Measurements from ENCODE around the gene SLC23A2. TPM values are rescaled to one million over a fixed set of nuclear protein-coding genes. Genes with fewer than 3 reads are reported as not detected.

SLC23A2 gene
- total and polyA plus RNA-seq, 4 donors = 54.6 to 67.8 (median 59.4) TPM

DNA sequence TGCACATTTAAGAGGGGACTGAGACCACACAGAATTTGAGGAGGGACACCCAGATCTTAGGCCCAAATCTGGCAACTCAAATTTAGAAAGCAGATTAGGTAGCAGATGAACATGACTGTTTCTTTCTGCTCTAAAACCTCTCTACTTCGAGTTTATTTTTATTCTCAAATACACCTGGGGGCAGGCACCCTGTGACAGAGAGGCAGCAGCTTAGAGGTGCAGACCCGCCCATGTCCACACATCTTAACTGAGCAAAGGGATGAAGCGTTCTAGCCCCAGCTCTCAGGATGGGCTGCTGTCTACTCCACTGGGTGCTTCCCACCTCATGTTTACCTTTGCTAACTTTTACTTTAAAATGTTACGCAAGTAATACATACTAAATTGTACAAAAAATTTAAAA lies 125.0 kb downstream of the SLC23A2 start:
- H3K4me1 ChIP-seq (ENCODE audit: control insufficient read depth, insufficient read depth, low read length) = peaks cover 16% of the 10 kb centered on the region
- no peaks in the 10 kb centered on the region for H3K9me3 ChIP-seq (ENCODE audit: control insufficient read depth, insufficient read depth, low read length)
- WGBS (ENCODE audit: insufficient coverage) = 90% methylated on average over 2 of the region's 4 CpGs
- no peak overlapping the region for H3K27ac ChIP-seq (ENCODE audit: low read depth, low read length)
- no peak for DNase-seq (ENCODE audit: low read depth in 4 of 6, low spot score in 6 of 6)
- no peaks in the 10 kb centered on the region for H3K27me3 ChIP-seq (ENCODE audit: control insufficient read depth, insufficient read depth, low read length)
- peaks cover 28% of the 10 kb centered on the region for H3K36me3 ChIP-seq (ENCODE audit: control insufficient read depth, insufficient read depth, low read length)
- no peak overlapping the region for H3K4me3 ChIP-seq (ENCODE audit: low read depth, low read length)

DNA sequence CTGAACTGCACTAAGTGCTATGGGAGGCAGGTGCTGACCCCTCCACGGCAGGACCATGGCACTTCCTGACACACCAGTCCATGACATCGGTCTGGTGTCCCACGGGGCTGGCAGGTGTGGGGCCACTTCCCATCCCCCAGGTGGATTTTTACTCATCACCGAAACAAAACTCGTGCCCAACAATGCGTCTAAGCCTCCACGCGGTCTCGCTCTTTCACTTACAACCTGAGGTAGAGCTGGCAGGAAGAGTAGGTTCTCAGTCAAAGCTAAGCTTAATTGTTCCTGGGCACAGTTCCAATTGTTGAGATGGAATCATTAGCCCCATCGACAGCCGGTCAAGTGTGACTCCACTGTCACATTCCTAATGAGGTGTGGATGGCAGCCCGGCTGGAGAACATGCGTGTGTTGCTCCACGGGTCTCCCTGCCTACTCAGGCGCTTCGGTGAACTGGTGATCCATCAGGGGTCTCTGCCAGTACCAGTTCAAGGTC lies 125.7 kb downstream of the SLC23A2 start:
- 69% methylated on average over 11 of the region's 16 CpGs for WGBS (ENCODE audit: insufficient coverage)
- Histone ChIP-seq H3K9me3 (ENCODE audit: control insufficient read depth, insufficient read depth, low read length) (no peaks in the 10 kb centered on the region), H3K36me3 (ENCODE audit: control insufficient read depth, insufficient read depth, low read length) (peaks cover 27% of the 10 kb centered on the region), H3K27ac (ENCODE audit: low read depth, low read length) (no peak overlapping the region), H3K27me3 (ENCODE audit: control insufficient read depth, insufficient read depth, low read length) (no peaks in the 10 kb centered on the region), H3K4me1 (ENCODE audit: control insufficient read depth, insufficient read depth, low read length) (peaks cover 14% of the 10 kb centered on the region), H3K4me3 (ENCODE audit: low read depth, low read length) (no peak overlapping the region)
- peak in 2 of 6 donors; percentile 83 to 85 for DNase-seq (ENCODE audit: low read depth in 4 of 6, low spot score in 6 of 6)

DNA sequence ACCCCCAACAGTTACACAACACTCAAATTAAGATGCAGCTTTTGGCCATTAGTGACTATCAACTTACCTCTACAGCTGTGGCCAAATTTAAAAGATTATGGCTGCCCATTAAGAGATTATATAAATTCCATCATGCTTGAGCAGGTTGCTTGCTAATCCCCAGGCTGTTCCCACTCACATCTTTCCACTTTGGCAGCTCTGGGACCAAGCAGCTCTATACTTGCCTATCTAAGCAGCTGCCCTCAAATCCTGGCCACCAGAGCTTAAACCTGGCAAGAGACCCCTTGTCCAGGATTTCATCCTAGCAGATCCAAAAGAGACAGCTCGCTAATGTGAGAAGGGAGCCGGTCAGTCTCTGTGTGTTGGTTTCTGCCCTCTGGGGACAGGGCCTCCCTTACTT lies 127.9 kb downstream of the SLC23A2 start:
- no peak overlapping the region for H3K27ac ChIP-seq (ENCODE audit: low read depth, low read length)
- no peak for DNase-seq (ENCODE audit: low read depth in 4 of 6, low spot score in 6 of 6)
- peaks cover 7% of the 10 kb centered on the region for H3K4me1 ChIP-seq (ENCODE audit: control insufficient read depth, insufficient read depth, low read length)
- H3K27me3 ChIP-seq (ENCODE audit: control insufficient read depth, insufficient read depth, low read length) = no peaks in the 10 kb centered on the region
- H3K36me3 ChIP-seq (ENCODE audit: control insufficient read depth, insufficient read depth, low read length) = peaks cover 33% of the 10 kb centered on the region
- 80% methylated on average over 2 of the region's 2 CpGs for WGBS (ENCODE audit: insufficient coverage)
- H3K9me3 ChIP-seq (ENCODE audit: control insufficient read depth, insufficient read depth, low read length) = no peaks in the 10 kb centered on the region
- H3K4me3 ChIP-seq (ENCODE audit: low read depth, low read length) = no peak overlapping the region

DNA sequence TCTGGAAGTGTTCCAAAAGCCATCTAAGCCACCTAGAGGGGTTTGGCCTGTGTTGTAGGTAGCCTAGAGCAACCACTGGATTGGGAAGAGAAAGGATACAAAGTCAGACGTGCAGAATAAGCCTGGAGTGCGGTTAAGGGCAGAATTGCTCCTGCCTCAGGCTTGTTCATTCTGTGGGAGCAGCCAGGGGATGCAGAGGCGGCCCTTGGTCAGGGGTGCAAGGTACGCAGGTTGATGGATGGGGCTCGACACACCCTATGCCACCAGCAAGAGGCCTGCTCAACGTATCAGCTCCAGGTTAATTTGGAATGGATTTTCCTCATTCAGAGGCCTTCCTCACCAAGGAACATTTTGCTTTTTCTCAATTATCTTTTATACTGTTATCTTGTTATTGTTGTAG lies 129.8 kb downstream of the SLC23A2 start:
- no peak for DNase-seq (ENCODE audit: low read depth in 4 of 6, low spot score in 6 of 6)
- Histone ChIP-seq H3K9me3 (ENCODE audit: control insufficient read depth, insufficient read depth, low read length) (no peaks in the 10 kb centered on the region), H3K27ac (ENCODE audit: low read depth, low read length) (no peak overlapping the region), H3K36me3 (ENCODE audit: control insufficient read depth, insufficient read depth, low read length) (peaks cover 40% of the 10 kb centered on the region), H3K4me1 (ENCODE audit: control insufficient read depth, insufficient read depth, low read length) (peaks cover 7% of the 10 kb centered on the region), H3K4me3 (ENCODE audit: low read depth, low read length) (no peak overlapping the region), H3K27me3 (ENCODE audit: control insufficient read depth, insufficient read depth, low read length) (no peaks in the 10 kb centered on the region)
- WGBS (ENCODE audit: insufficient coverage) = 92% methylated on average over 4 of the region's 6 CpGs

DNA sequence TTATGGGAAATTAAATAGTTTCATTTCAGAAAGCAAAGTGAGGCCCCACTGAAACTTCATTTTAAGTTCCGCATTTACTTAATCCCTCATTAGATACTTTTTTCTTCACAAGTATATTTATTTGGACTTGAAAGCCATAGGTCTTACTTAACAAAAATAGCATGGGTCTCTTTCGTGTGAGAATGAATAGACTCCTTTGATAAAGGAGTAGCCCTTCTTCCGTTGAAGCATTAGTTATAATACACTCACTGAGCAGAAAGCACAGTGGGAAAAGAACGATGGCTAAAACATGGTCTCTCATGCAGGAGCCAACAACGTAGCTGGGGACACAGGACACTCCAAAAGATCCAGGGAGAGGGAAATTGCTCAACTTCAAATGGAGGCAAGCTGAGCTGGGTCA lies 130.4 kb downstream of the SLC23A2 start:
- no peak overlapping the region for H3K27ac ChIP-seq (ENCODE audit: low read depth, low read length)
- no peaks in the 10 kb centered on the region for H3K9me3 ChIP-seq (ENCODE audit: control insufficient read depth, insufficient read depth, low read length)
- DNase-seq (ENCODE audit: low read depth in 4 of 6, low spot score in 6 of 6) = peak in 1 of 6 donors; percentile 10
- peaks cover 43% of the 10 kb centered on the region for H3K36me3 ChIP-seq (ENCODE audit: control insufficient read depth, insufficient read depth, low read length)
- no peak overlapping the region for H3K4me3 ChIP-seq (ENCODE audit: low read depth, low read length)
- WGBS (ENCODE audit: insufficient coverage) = 46% methylated on average over 2 of the region's 5 CpGs
- peaks cover 7% of the 10 kb centered on the region for H3K4me1 ChIP-seq (ENCODE audit: control insufficient read depth, insufficient read depth, low read length)
- H3K27me3 ChIP-seq (ENCODE audit: control insufficient read depth, insufficient read depth, low read length) = no peaks in the 10 kb centered on the region

DNA sequence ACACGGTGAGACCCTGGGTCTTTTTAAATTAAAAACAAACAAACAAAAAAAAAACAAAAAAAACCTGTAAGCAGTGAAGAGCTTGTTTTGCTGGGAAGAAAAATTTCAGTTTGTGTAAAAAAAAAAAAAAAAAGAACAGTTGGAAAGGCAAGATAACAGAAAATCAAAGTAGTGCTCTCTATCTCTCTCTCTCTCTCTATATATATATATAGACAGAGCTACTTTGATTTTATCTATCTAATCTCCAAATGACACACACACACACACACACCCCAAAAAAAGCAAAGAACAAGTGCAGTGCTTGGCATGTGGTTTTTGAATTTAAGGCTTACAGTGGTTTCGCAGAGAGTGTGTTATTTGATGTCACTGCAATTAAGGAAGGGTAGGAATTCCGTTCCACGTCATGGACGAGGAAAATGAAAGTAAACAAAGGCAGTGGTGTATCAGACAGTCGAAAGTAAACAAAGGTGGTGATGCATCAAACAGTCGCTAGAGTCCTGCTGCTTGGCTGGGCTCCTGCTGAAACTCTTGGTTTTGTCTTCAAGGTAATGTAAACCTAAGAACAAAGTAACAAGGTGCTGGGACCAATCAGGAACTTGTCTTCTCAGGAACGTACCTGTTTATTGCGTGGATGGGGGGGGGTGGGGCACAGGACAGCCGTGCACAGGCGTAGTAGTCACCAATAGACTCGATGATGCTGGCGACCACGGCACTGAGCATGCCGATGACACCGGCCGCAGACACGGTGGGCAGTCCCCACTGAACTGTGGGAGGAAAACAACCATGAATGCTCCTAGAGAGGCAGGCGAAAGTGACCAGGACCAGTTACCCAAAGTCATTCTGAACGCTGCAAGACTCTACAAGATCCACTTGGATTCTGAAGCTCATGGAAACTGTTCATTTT lies 131.8 kb downstream of the SLC23A2 start:
- no peak overlapping the region for H3K4me3 ChIP-seq (ENCODE audit: low read depth, low read length)
- no peak for DNase-seq (ENCODE audit: low read depth in 4 of 6, low spot score in 6 of 6)
- WGBS (ENCODE audit: insufficient coverage) = 86% methylated on average over 19 of the region's 20 CpGs
- no peaks in the 10 kb centered on the region for H3K4me1 ChIP-seq (ENCODE audit: control insufficient read depth, insufficient read depth, low read length)
- H3K36me3 ChIP-seq (ENCODE audit: control insufficient read depth, insufficient read depth, low read length) = peaks cover 44% of the 10 kb centered on the region
- H3K9me3 ChIP-seq (ENCODE audit: control insufficient read depth, insufficient read depth, low read length) = no peaks in the 10 kb centered on the region
- H3K27ac ChIP-seq (ENCODE audit: low read depth, low read length) = no peak overlapping the region
- H3K27me3 ChIP-seq (ENCODE audit: control insufficient read depth, insufficient read depth, low read length) = no peaks in the 10 kb centered on the region

DNA sequence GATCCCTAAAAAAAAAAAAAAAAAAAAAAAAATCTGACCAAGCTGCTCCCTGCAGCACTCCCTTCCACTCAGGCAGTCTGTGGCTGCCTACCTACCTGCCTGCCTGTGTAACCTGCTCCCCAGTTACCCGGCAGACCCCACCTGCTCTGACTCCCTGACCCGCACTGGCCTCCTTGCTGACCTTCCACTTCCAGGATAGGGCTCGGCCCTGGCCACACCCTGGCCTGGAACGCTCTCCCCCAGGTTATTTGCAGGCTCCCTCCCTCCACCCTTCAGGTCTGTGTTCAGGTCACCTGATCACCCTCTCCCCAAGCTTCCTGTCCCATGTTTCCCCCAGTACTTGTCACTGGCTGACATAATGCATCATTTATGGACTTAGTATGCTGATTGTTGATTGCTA lies 134.3 kb downstream of the SLC23A2 start:
- DNase-seq (ENCODE audit: low read depth in 4 of 6, low spot score in 6 of 6) = no peak
- H3K4me3 ChIP-seq (ENCODE audit: low read depth, low read length) = no peak overlapping the region
- no peak overlapping the region for H3K27ac ChIP-seq (ENCODE audit: low read depth, low read length)
- H3K27me3 ChIP-seq (ENCODE audit: control insufficient read depth, insufficient read depth, low read length) = no peaks in the 10 kb centered on the region
- 95% methylated on average over 4 of the region's 4 CpGs for WGBS (ENCODE audit: insufficient coverage)
- no peaks in the 10 kb centered on the region for H3K4me1 ChIP-seq (ENCODE audit: control insufficient read depth, insufficient read depth, low read length)
- no peaks in the 10 kb centered on the region for H3K9me3 ChIP-seq (ENCODE audit: control insufficient read depth, insufficient read depth, low read length)
- peaks cover 45% of the 10 kb centered on the region for H3K36me3 ChIP-seq (ENCODE audit: control insufficient read depth, insufficient read depth, low read length)

DNA sequence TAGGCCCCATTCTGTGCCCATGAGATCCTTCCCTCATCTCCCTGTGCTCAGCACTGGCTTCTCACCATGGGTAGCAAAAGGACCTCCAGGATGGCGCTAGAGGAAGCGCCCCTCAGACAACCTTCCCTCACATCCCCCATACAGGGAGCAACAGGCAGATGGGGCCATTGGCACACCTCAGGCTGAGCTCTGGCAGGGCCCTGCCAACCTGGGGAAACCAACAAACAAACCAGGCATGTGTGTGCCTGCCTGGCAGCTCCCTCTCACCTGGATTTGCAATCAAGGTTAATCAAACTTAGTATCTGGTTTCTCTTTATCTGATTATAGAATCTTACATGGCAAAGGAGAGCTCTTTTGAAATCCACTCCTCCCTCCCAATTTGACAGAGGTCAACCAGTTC lies 134.9 kb downstream of the SLC23A2 start:
- DNase-seq (ENCODE audit: low read depth in 4 of 6, low spot score in 6 of 6) = no peak
- Histone ChIP-seq H3K27ac (ENCODE audit: low read depth, low read length) (no peak overlapping the region), H3K4me1 (ENCODE audit: control insufficient read depth, insufficient read depth, low read length) (no peaks in the 10 kb centered on the region), H3K9me3 (ENCODE audit: control insufficient read depth, insufficient read depth, low read length) (no peaks in the 10 kb centered on the region), H3K27me3 (ENCODE audit: control insufficient read depth, insufficient read depth, low read length) (no peaks in the 10 kb centered on the region), H3K36me3 (ENCODE audit: control insufficient read depth, insufficient read depth, low read length) (peaks cover 49% of the 10 kb centered on the region), H3K4me3 (ENCODE audit: low read depth, low read length) (no peak overlapping the region)
- WGBS (ENCODE audit: insufficient coverage) = 100% methylated on average over 2 of the region's 2 CpGs

DNA sequence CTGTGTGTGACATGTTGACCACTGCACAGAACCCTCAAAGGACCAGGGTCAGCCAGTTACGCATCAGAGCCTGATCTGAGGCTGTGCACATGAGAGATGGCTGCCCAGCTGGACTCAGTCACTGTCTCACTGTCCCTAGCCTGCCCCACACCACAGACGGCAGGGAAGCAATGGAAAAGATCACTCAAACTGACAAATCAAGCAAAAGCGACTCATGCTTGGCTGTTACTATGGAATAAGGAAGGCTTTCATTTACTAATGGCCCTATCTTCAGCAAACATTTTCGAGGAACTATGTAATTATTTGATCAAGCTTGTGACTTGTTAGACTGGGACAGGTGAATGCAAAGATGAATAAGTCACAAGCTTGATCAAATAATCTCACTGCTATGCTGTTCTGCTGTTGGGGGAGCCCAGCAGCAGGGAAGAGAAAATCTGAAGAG lies 137.0 kb downstream of the SLC23A2 start:
- Histone ChIP-seq H3K27me3 (ENCODE audit: control insufficient read depth, insufficient read depth, low read length) (no peaks in the 10 kb centered on the region), H3K4me3 (ENCODE audit: low read depth, low read length) (no peak overlapping the region), H3K27ac (ENCODE audit: low read depth, low read length) (no peak overlapping the region), H3K4me1 (ENCODE audit: control insufficient read depth, insufficient read depth, low read length) (no peaks in the 10 kb centered on the region), H3K36me3 (ENCODE audit: control insufficient read depth, insufficient read depth, low read length) (peaks cover 39% of the 10 kb centered on the region), H3K9me3 (ENCODE audit: control insufficient read depth, insufficient read depth, low read length) (no peaks in the 10 kb centered on the region)
- 100% methylated on average over 1 of the region's 4 CpGs for WGBS (ENCODE audit: insufficient coverage)
- DNase-seq (ENCODE audit: low read depth in 4 of 6, low spot score in 6 of 6) = no peak

DNA sequence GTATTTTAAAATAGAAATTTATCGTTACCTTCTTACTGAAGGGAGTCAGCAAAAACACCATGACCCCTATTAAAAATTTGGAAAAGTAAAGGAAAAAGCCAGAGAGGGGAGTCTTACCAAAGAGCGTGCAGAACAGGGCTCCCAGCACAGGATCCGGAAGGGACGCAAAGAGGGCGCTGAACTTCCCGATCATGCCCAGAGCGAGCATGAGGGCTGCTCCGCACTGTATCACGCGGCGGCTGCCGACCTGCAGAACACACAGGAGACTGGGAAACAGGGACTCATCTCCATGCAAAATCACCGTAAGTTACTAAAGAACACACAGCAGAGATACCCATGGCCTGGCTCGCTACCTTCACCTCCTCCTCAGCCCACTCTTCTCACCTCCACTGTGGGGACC lies 138.6 kb downstream of the SLC23A2 start:
- no peak overlapping the region for H3K27ac ChIP-seq (ENCODE audit: low read depth, low read length)
- WGBS (ENCODE audit: insufficient coverage) = 96% methylated on average over 13 of the region's 14 CpGs

More for the DNA sequence above, 138.6 kb downstream of the SLC23A2 start:
- Histone ChIP-seq H3K27me3 (ENCODE audit: control insufficient read depth, insufficient read depth, low read length) (no peaks in the 10 kb centered on the region), H3K4me1 (ENCODE audit: control insufficient read depth, insufficient read depth, low read length) (no peaks in the 10 kb centered on the region), H3K9me3 (ENCODE audit: control insufficient read depth, insufficient read depth, low read length) (no peaks in the 10 kb centered on the region), H3K4me3 (ENCODE audit: low read depth, low read length) (no peak overlapping the region), H3K36me3 (ENCODE audit: control insufficient read depth, insufficient read depth, low read length) (peaks cover 48% of the 10 kb centered on the region)
- no peak for DNase-seq (ENCODE audit: low read depth in 4 of 6, low spot score in 6 of 6)

Measured in spinal cord (tissue), 10 donors.